HFFc6 (cell line): ENCODE data around the gene EFNA2. TPM values are rescaled to one million over a fixed set of nuclear protein-coding genes. Genes with fewer than 3 reads are reported as not detected.

Experiments used
- DNase-seq: peaks from one replicate; pipeline ENCODE4 v3.0.0-alpha.2; 2018
- H3K27ac Mint-ChIP-seq: 2 replicates; pipeline ENCODE4 v1.8.0; 2020; ENCODE audit warnings: mild to moderate bottlenecking, mixed read lengths
- H3K27me3 Mint-ChIP-seq: 2 replicates; pipeline ENCODE4 v1.8.0; 2021; ENCODE audit warnings: mild to moderate bottlenecking, moderate library complexity, mixed read lengths; ENCODE audit not compliant: insufficient read depth
- H3K36me3 Mint-ChIP-seq: 2 replicates; pipeline ENCODE4 v1.8.0; 2021; ENCODE audit warnings: low read depth, mixed read lengths
- H3K4me1 Mint-ChIP-seq: 2 replicates; pipeline ENCODE4 v1.8.0; 2020; ENCODE audit warnings: low read depth, mixed read lengths
- H3K4me3 Mint-ChIP-seq: 2 replicates; pipeline ENCODE4 v1.8.0; 2020; ENCODE audit warnings: mild to moderate bottlenecking, moderate library complexity, mixed read lengths
- H3K9me3 Mint-ChIP-seq: 2 replicates; pipeline ENCODE4 v1.8.0; 2020; ENCODE audit warnings: mild to moderate bottlenecking, mixed read lengths
- total RNA-seq, 6 experiments: library from RNA; stranded (reverse); fragmentation: NEBNext Ultra II Directional; extraction: Animal tissue kit (Norgen Biotek cat#: 25700); gene quantifications; 2 replicates in 1 of 6; 3 replicates in 5 of 6; pipeline ENCODE4 v1.2.3, GENCODE V29; 2021
- TF ChIP-seq, protein P1 (sequence below): fragments of 200-600 bp; sonication (generic); IDR thresholded peaks from 2 replicates; pipeline ENCODE4 v1.5.0; 2021; ENCODE audit warnings: antibody characterized with exemption, mild to moderate bottlenecking

EFNA2 gene
- total RNA-seq, 6 experiments from 2014 or later = not detected

DNA sequence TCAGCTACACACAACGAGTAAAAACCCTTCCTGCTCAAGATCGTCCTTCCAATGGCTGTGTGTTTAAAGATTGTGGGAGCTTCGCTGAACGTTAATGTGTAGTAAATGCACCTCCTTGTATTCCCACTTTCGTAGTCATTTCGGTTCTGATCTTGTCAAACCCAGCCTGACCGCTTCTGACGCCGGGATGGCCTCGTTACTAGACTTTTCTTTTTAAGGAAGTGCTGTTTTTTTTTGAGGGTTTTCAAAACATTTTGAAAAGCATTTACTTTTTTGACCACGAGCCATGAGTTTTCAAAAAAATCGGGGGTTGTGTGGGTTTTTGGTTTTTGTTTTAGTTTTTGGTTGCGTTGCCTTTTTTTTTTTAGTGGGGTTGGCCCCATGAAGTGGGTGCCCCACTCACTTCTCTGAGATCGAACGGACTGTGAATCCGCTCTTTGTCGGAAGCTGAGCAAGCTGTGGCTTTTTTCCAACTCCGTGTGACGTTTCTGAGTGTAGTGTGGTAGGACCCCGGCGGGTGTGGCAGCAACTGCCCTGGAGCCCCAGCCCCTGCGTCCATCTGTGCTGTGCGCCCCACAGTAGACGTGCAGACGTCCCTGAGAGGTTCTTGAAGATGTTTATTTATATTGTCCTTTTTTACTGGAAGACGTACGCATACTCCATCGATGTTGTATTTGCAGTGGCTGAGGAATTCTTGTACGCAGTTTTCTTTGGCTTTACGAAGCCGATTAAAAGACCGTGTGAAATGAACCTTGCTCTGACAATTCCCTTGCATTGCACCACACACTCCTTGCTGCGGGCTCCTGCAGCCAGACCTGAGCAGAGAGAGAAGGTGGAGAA lies 13.0 kb upstream of the EFNA2 start:
- TF ChIP-seq, protein P1, sequence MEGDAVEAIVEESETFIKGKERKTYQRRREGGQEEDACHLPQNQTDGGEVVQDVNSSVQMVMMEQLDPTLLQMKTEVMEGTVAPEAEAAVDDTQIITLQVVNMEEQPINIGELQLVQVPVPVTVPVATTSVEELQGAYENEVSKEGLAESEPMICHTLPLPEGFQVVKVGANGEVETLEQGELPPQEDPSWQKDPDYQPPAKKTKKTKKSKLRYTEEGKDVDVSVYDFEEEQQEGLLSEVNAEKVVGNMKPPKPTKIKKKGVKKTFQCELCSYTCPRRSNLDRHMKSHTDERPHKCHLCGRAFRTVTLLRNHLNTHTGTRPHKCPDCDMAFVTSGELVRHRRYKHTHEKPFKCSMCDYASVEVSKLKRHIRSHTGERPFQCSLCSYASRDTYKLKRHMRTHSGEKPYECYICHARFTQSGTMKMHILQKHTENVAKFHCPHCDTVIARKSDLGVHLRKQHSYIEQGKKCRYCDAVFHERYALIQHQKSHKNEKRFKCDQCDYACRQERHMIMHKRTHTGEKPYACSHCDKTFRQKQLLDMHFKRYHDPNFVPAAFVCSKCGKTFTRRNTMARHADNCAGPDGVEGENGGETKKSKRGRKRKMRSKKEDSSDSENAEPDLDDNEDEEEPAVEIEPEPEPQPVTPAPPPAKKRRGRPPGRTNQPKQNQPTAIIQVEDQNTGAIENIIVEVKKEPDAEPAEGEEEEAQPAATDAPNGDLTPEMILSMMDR = no peak
- Mint-ChIP-seq H3K27ac (peak overlapping the region; percentile 65), H3K4me1 (peaks cover 59% of the 10 kb centered on the region), H3K9me3 (no peaks in the 10 kb centered on the region), H3K4me3 (peak overlapping the region; percentile 50; the same call in 1 of the 2 replicates), H3K27me3 (peaks cover 21% of the 10 kb centered on the region), H3K36me3 (peaks cover 45% of the 10 kb centered on the region)
- DNase-seq = no peak

DNA sequence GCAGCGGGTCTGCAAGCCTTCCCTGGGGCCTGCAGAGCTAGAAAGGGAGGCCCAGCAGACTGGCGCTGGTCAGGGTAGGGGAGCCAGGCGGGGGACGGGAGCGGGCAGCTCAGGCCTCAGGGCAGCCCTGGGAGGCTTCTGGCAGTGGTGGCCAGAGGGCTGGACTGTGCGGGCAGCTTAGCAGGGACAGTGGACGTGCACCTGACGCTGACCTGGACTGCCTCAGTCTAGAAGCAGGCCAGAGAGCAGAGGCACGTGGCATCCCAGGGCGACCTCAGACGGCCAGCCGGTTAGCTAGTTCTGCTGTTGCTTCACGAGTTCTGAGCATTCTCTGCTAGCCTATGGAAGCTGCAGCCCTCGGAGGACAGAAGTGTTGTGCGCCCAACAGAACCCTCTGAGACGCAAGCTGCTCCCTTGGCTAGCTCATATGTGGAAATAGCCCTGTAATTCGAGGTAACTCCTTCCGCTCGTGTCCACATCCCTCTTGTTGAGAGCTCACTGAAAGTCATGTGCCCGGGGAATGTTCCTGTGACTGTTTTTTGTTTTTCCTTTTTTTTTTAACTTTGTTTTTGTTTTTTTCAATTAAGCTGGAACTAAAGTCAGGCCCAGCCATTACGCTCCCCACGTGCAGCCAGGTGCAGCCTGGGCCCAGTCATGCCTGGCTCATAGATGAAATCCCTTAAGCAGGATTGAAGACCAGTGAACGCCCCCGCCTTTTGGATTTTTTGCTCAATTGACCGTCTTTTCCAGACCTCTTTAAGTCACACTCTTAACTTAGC lies 12.2 kb upstream of the EFNA2 start:
- peaks cover 51% of the 10 kb centered on the region for H3K4me1 Mint-ChIP-seq
- peak overlapping the region; percentile 66 for H3K27ac Mint-ChIP-seq
- no peaks in the 10 kb centered on the region for H3K9me3 Mint-ChIP-seq
- DNase-seq = no peak
- H3K4me3 Mint-ChIP-seq = peak overlapping the region; percentile 66
- TF ChIP-seq, protein P1 = no peak
- H3K27me3 Mint-ChIP-seq = peaks cover 21% of the 10 kb centered on the region
- H3K36me3 Mint-ChIP-seq = peaks cover 45% of the 10 kb centered on the region

DNA sequence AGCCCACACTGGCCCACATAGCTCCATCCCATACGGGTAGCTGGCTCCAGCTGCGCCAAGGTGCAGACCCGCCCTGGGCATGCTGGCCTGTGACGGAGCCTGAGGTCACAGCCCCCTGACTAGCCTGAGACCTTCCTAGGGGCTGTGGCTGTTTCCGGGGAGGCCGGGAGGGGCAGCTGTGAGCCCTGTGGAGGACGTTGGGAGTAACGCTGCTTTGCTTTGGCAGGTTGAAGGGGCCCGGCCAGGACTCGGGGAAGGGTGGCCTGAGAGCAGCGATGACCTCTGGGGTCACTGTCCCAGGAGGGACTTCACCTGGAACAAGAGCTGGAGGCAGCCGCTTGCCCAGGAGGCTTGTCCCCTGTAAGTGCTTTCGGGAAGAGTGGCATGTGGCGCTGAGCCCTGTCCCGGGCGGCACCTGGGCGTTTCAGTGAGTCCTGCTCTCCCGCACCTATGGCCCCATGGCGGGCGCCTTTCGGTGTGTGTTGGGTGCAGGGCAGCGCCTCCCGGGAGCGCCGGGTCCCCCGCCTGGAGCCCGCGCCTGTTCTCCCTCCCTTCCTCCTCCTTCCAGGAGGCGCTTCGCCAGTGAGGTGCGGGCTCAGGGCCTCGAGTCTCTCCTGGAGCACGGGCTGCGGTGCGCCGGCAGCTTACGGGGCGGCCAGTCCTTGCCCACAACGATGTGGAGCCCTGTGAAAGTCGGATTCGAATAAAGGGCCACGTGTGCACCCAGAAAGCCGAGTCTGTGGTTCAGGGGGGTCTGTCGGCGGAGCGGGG lies 11.4 kb upstream of the EFNA2 start:
- Mint-ChIP-seq H3K9me3 (no peaks in the 10 kb centered on the region), H3K27ac (peak overlapping the region; percentile 66), H3K27me3 (peaks cover 19% of the 10 kb centered on the region), H3K4me1 (peaks cover 45% of the 10 kb centered on the region), H3K4me3 (peak overlapping the region; percentile 69), H3K36me3 (peaks cover 45% of the 10 kb centered on the region)
- TF ChIP-seq, protein P1 = no peak
- DNase-seq = no peak

DNA sequence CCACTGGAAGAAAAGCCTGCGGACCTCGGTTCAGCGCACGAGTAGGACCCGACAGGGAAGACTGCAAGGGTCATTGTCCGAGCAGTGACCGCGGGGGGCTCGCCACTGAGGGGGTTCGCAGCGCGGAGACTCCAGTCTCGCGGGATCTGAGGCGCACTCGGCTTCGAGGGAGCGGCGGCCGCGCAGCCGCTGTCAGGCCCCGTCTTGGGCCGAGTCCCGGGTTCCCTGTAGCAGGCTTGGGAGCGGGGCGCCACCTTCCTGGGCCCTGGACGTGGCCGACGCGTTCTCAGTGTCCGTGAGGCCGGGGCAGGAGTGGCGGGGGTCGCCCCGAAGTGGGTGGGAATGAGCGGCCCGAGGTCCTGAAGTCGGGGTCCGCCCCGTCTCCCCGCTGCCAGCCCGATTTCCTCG lies 10.8 kb upstream of the EFNA2 start:
- Mint-ChIP-seq H3K27ac (peak overlapping the region; percentile 61; the same call in 1 of the 2 replicates), H3K9me3 (no peaks in the 10 kb centered on the region)

More for the DNA sequence above, 10.8 kb upstream of the EFNA2 start:
- TF ChIP-seq, protein P1 = no peak
- peaks cover 44% of the 10 kb centered on the region for H3K36me3 Mint-ChIP-seq
- DNase-seq = no peak
- H3K27me3 Mint-ChIP-seq = peaks cover 17% of the 10 kb centered on the region
- H3K4me3 Mint-ChIP-seq = peak overlapping the region; percentile 69
- H3K4me1 Mint-ChIP-seq = peaks cover 48% of the 10 kb centered on the region
